NT2/D1 (cell line): ENCODE results near the gene ANXA11.

Experiments
- YY1 ChIP-seq: IDR thresholded peaks from 2 replicates; pipeline ENCODE4 v1.6.1; 2011; ENCODE audit not compliant: insufficient read length, insufficient read depth
- ZNF274 ChIP-seq: IDR thresholded peaks from 2 replicates; pipeline ENCODE4 v1.6.1; 2011; ENCODE audit warnings: mild to moderate bottlenecking, low read depth, low read length

- TF ChIP-seq ZNF274 (no peak), YY1 (no peak)
These were observed 5.5 kb downstream of the ANXA11 start for GRCh38 chr10:80199828-80200227.
